ENCODE data around the gene SCARB1. TPM values are rescaled to one million over a fixed set of nuclear protein-coding genes. Genes with fewer than 3 reads are reported as not detected.

The SCARB1 gene
- polyA plus RNA-seq, 3 donors: 24.2 to 24.8 (median 24.7) TPM

- DNase-seq: no peak
Measured at GRCh38 chr12:124777399-124778372, 86.0 kb downstream of the SCARB1 start.

GRCh38 chr12:124776125-124776513 lies 87.5 kb downstream of the SCARB1 start:
- no peak for DNase-seq

- no peak for DNase-seq
Measured at GRCh38 chr12:124774462-124775167, 89.0 kb downstream of the SCARB1 start.

DNA sequence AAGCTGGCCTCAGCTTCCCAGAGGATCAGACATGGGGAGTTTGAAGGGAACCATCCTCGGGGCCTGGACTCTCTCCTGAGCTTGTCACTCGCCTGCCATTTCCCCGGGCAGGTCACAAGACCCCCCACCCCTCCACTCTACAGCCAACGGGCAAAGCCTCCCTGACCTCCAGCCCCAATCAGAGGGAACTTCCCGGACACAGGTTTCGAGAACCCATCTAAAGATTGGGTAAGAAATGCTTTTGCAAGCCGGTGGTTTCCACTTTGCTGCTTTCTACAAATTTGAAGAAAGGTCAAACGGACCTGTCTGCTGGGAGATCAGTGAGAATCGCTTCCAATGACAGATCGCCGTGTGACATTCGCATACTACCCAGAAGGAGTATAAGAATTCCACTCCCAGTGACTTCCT lies 89.6 kb downstream of the SCARB1 start:
- no peak for DNase-seq

GRCh38 chr12:124772289-124773170 lies 91.1 kb downstream of the SCARB1 start:
- no peak for DNase-seq

- no peak for DNase-seq
Measured at GRCh38 chr12:124771462-124772288, 92.0 kb downstream of the SCARB1 start.

DNA sequence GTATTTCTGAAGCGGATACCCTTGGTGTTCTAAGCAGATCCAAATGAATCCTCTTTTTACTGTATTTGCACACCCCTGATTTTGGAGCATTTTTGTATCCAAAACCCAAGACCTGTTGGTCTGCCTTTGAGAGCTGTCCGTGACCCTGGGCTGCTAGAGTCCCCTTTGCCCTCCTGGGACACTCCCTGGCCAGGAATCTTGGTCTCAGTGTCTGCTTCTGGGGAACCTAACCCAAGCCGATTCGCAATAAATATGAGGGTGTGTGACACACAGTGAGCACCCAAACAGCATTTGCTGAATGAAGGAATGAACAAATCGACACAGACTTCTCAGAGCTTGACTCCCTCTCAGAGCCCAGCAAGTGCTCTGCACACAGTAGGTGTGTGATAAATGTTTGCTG lies 92.9 kb downstream of the SCARB1 start:
- no peak for DNase-seq

GRCh38 chr12:124769881-124770512 lies 93.7 kb downstream of the SCARB1 start:
- DNase-seq: no peak

DNA sequence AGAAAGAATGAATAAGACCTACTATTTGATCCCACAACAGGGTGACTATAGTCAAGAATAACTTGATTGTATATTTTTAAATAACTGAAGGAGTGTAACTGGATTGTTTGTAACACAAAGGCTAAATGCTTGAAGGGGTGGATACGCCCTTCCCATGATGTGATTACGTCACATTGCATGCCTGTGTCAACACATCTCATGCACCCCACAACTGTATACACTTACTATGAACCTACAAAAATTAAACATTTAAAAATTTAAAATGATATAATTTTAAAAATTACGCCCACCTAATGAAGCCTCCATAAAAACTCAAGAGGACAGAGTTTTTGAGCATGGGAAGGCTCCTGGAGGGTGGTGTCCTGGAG lies 94.5 kb downstream of the SCARB1 start:
- DNase-seq: no peak

DNA sequence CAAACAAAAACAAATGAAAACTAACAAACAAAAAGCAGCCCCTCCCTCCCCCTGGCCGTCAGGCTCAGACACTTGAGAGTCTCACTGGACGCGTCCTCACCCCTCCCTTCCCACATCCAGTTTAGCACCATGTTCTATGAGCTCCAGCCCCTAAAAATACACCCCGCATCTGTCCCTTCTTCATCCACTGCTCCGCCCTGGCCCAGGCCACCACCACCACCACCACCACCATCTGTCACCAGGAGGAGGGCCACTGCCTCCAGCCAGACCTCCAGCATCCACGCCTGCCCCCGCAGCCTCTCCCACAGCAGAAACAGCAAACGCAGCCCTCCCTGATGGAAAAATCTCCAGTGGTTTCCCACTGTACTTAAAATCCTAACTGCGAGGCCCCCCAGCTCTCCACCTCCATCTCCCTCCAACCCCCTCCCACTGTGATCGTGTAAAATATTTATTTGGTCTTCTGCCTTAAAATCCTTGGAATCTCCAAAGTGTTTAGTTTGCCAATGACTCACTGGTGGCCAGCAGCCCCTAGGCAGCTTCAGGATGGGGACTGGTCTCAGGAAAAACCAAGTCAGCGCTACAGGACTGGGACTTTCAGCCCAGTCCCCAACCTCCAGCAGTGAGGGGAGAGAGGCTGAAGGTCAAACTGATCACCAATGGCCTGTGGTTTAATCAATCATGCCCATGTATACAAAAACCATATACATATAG lies 95.1 kb downstream of the SCARB1 start:
- no peak for DNase-seq

- DNase-seq: peak; percentile 70
Measured at GRCh38 chr12:124767066-124767821, 96.4 kb downstream of the SCARB1 start.

DNA sequence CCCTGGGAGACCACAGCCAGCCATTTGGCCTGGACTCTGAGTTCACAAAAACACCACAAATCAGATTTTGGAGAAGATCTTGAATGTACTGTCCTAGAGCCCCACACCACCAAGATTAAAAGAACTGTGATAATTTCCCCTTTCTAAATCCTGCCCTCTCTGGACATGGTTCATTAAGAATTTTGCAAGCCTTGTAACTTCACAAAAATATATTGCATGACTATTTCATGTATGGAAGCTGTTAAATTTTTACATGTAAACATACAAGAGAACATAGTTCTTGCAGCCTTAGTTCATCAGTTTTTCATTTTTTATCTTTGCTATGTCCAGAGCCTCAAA lies 97.0 kb downstream of the SCARB1 start:
- DNase-seq: no peak

DNA sequence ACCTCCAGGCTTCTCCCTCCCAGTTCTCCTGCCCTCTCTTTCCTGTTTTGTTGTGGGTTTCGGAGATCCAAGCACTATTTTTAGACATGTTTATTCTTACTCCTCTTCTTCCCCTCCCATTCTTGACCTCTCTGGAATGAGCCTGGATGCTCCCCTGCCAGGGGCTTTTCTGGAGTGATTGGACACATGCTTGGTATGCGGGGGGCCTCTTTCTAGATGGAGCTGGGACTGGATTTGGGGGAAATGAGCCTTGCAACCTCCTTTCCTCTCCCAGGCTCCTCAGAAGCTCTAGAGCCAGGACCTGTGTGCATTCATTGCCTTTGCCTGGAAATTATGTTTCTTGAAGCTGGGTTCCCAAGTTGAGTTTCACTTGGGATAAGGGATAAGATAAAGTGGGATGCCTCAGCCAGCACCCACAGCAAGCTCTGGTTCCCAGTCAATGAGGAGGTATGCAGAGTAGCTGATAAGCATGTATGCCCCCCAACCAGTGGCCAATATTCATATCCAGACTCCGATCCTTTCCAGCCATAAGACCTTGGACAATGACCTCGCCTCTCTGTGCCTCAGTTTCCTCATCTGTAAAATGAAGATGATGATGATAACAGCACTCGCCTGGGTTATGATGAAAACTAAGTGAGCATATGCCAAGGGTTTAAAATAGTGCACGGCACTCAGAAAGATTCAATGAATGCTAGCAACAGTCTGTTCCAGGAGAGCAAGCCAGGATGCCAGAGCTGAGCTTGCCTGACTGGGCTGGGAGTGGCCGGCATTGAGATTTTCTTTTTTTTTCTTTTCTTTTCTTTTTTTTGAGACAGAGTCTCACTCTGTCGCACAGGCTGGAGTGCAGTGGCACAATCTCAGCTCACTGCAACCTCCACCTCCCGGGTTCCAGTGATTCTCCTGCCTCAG lies 97.8 kb downstream of the SCARB1 start:
- no peak for DNase-seq

- DNase-seq: no peak
Measured at GRCh38 chr12:124764870-124765580, 98.6 kb downstream of the SCARB1 start.

- no peak for DNase-seq
Measured at GRCh38 chr12:124764451-124764850, 99.2 kb downstream of the SCARB1 start.

DNA sequence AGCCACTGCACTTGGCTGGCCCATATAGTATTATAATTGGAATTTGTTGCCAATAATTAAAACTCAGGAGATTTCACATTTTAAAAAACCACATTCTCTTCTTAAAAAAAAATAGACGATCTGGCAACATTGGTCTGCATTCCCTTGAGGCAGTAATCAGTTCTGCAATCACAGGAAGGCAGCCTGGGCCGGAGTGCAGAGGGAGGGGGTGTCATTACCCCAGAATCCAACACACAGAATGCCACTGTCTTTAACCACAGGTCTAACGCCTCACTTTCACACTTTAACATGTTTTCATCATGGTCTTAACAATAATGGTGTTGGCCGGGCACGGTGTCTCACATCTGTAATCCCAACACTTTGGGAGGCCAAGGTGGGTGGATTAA lies 100.1 kb downstream of the SCARB1 start:
- DNase-seq: no peak

- no peak for DNase-seq
Measured at GRCh38 chr12:124762791-124763593, 100.7 kb downstream of the SCARB1 start.

Measured in renal pelvis (tissue), 4 donors.